Measurements from ENCODE around the gene PBX3. TPM values are rescaled to one million over a fixed set of nuclear protein-coding genes. Genes with fewer than 3 reads are reported as not detected.

Gene PBX3
- total and polyA plus RNA-seq, 2 of the 13 experiments (the other 11 are each of a cell fraction or from before 2014, with no cell fraction given): 6.0 to 11.2 TPM

- TF ChIP-seq NFAT5 (CRISPR knock-in tag; IDR thresholded peaks at IDR 0.05) (peak; percentile 96), MED13 (CRISPR knock-in tag; IDR thresholded peaks at IDR 0.05) (0 out of 2 replicates have a peak, but pooled peaks have one; percentile 55), ETS1 (CRISPR knock-in tag; IDR thresholded peaks at IDR 0.05) (peak; percentile 85), POLR2A (IDR thresholded peaks at IDR 0.05; ENCODE audit: insufficient read depth in 1 of 2, low read depth in 2 of 2, low read length in 2 of 2) (peak in 1 of 2 experiments; percentile 57; a peak in 2 of 4 replicates), ZUFSP (CRISPR knock-in tag; IDR thresholded peaks at IDR 0.05; ENCODE audit: borderline replicate concordance) (no peak), ZNF362 (CRISPR knock-in tag; IDR thresholded peaks at IDR 0.05; ENCODE audit: borderline replicate concordance) (no peak), KAT2B (IDR thresholded peaks at IDR 0.05; ENCODE audit: borderline replicate concordance, low read depth, low read length) (no peak), CCDC6 (CRISPR knock-in tag; IDR thresholded peaks at IDR 0.05) (peak; percentile 100), TRIM24 (CRISPR knock-in tag; IDR thresholded peaks at IDR 0.05) (no peak), BRD4 (CRISPR knock-in tag; IDR thresholded peaks at IDR 0.05) (peak; percentile 85), DRAP1 (CRISPR knock-in tag; IDR thresholded peaks at IDR 0.05) (peak; percentile 43; the same call in 1 of the 2 replicates), TRIM22 (IDR thresholded peaks at IDR 0.05) (no peak), HOXA5 (CRISPR knock-in tag; IDR thresholded peaks at IDR 0.05) (peak; percentile 94), CHCHD3 (CRISPR knock-in tag; IDR thresholded peaks at IDR 0.05) (peak; percentile 98), ZNF17 (CRISPR knock-in tag; IDR thresholded peaks at IDR 0.05) (no peak), HIVEP1 (CRISPR knock-in tag; IDR thresholded peaks at IDR 0.05) (peak; percentile 92), MTF2 (CRISPR knock-in tag; IDR thresholded peaks at IDR 0.05; ENCODE audit: borderline replicate concordance) (no peak)
These were observed 978 bp upstream of the PBX3 start (continued) for GRCh38 chr9:125746017-125746773.

Measured in HepG2 (cell line).